Bronchial smooth muscle cell (primary cell): Measurements from ENCODE around the gene RCN1. TPM values are rescaled to one million over a fixed set of nuclear protein-coding genes. Genes with fewer than 3 reads are reported as not detected.

Experiments used
- total RNA-seq: library from RNA; depleted of rRNA; stranded (reverse); fragments of >200 nt; gene quantifications from 2 replicates; pipeline ENCODE4 v1.2.1, GENCODE V29; 2014

RCN1 gene
- total RNA-seq: 238 and 353 TPM in 2 replicates

GRCh38 chr11:32090545-32091370 lies at the start of gene RCN1:
RCN1 (plus strand) TSS chr11:32091074; CDS start chr11:32091197, 123 bp downstream.

